Hematopoietic multipotent progenitor cell treated with erythropoietin and hydrocortisone succinate and interleukin-3 and kit ligand, for 17 days (in vitro differentiated cells): ENCODE measurements around the gene KLRF1.

Experiments used
- DNase-seq: peaks from one replicate; pipeline ENCODE4 v3.0.0-alpha.2; 2015; ENCODE audit warnings: low spot score

Gene KLRF1

GRCh38 chr12:9827209-9827888 is at the start of gene KLRF1:
Gene KLRF1 (plus strand): TSS chr12:9827481. CDS start chr12:9827545, 64 bp downstream.
- DNase-seq: no peak

GRCh38 chr12:9779209-9779608 is 48.1 kb upstream of the KLRF1 start:
- no peak for DNase-seq

- DNase-seq: no peak
Measured at GRCh38 chr12:9781360-9781759, 45.9 kb upstream of the KLRF1 start.

GRCh38 chr12:9782547-9783382 is 44.5 kb upstream of the KLRF1 start:
- DNase-seq: no peak

GRCh38 chr12:9784326-9784725 is 43.0 kb upstream of the KLRF1 start:
- no peak for DNase-seq

GRCh38 chr12:9784816-9785215 is 42.5 kb upstream of the KLRF1 start:
- no peak for DNase-seq

GRCh38 chr12:9786726-9787717 is 40.3 kb upstream of the KLRF1 start:
- no peak for DNase-seq

GRCh38 chr12:9792185-9792900 is 34.9 kb upstream of the KLRF1 start:
- DNase-seq: no peak

- no peak for DNase-seq
Measured at GRCh38 chr12:9792961-9793617, 34.2 kb upstream of the KLRF1 start.

GRCh38 chr12:9793779-9794395 is 33.4 kb upstream of the KLRF1 start:
- DNase-seq: no peak

- no peak for DNase-seq
Measured at GRCh38 chr12:9794484-9795093, 32.7 kb upstream of the KLRF1 start.

GRCh38 chr12:9795945-9796344 is 31.3 kb upstream of the KLRF1 start:
- no peak for DNase-seq

- DNase-seq: no peak
Measured at GRCh38 chr12:9796346-9796745, 30.9 kb upstream of the KLRF1 start.

- DNase-seq: no peak
Measured at GRCh38 chr12:9796971-9797370, 30.3 kb upstream of the KLRF1 start.

- peak; percentile 75 for DNase-seq
Measured at GRCh38 chr12:9797722-9798619, 29.3 kb upstream of the KLRF1 start.

- no peak for DNase-seq
Measured at GRCh38 chr12:9799961-9800360, 27.3 kb upstream of the KLRF1 start.

GRCh38 chr12:9805883-9806282 is 21.4 kb upstream of the KLRF1 start:
- DNase-seq: no peak

- DNase-seq: no peak
Measured at GRCh38 chr12:9806714-9807113, 20.6 kb upstream of the KLRF1 start.

- DNase-seq: no peak
Measured at GRCh38 chr12:9808504-9808903, 18.8 kb upstream of the KLRF1 start.
